Measurements from ENCODE around the gene HYCC2. TPM values are rescaled to one million over a fixed set of nuclear protein-coding genes. Genes with fewer than 3 reads are reported as not detected.
"Not testable (repeated sequence)": the region's sequence is repeated elsewhere in the genome, so short reads cannot be mapped to it uniquely, and the experiment has no call there.

The HYCC2 gene
- total RNA-seq = 10 to 100 TPM; 45.0 to 46.2 TPM
- long read RNA-seq, full-length matches to known transcripts = 10 of 49 reads
- long read RNA-seq, partial matches to known transcripts = 11 of 49 reads
- long read RNA-seq, other reads (novel, unspliced or antisense) = 28 of 49 reads

GRCh38 chr2:201071479-201072200, at the start of gene HYCC2, which contains the start of gene NDUFB3:
TSS of gene HYCC2 (minus strand) at chr2:201071671. CDS start at chr2:201024009, 47,662 bp downstream.
TSS of gene NDUFB3 (plus strand) at chr2:201072001. CDS start at chr2:201078883, 6,882 bp downstream.
- intact Hi-C loops (cut with DNase I, micrococcal nuclease) = no loop called here
- peak; percentile 96 for ATAC-seq
- DNase-seq = peak; percentile 92

GRCh38 chr2:201118961-201119854, 47.7 kb upstream of the HYCC2 start:
- DNase-seq = no peak
- peak; percentile 20 for ATAC-seq
- intact Hi-C loops (cut with DNase I, micrococcal nuclease) = loop anchor here in 1 of 2 donors (5.0 kb wide), 1 partner anchor 38 kb away; no protein-coding TSS in a partner anchor

- peak; percentile 92 to 94 for DNase-seq
- intact Hi-C loops (cut with DNase I, micrococcal nuclease) = loop anchor here in 1 of 2 donors (5.0 kb wide), 1 partner anchor 39 kb away; no protein-coding TSS in a partner anchor
- ATAC-seq = peak; percentile 51
These were observed 46.9 kb upstream of the HYCC2 start for GRCh38 chr2:201118121-201118960.

GRCh38 chr2:201117735-201118094, 46.2 kb upstream of the HYCC2 start:
- intact Hi-C loops (cut with DNase I, micrococcal nuclease) = loop anchor here in 1 of 2 donors (5.0 kb wide), 1 partner anchor 40 kb away; no protein-coding TSS in a partner anchor
- not testable (repeated sequence) for ATAC-seq

GRCh38 chr2:201116959-201117734, 45.7 kb upstream of the HYCC2 start:
- ATAC-seq (peak; percentile 40), DNase-seq (peak; percentile 66 to 70)
- intact Hi-C loops (cut with DNase I, micrococcal nuclease) = loop anchor here in 1 of 2 donors (5.0 kb wide), 1 partner anchor 40 kb away; no protein-coding TSS in a partner anchor

More at GRCh38 chr2:201117735-201118094, 46.2 kb upstream of the HYCC2 start:
- DNase-seq = not testable (repeated sequence)

- ATAC-seq (peak; percentile 72), DNase-seq (peak; percentile 79 to 81)
- intact Hi-C loops (cut with DNase I, micrococcal nuclease) = loop anchor here in 1 of 2 donors (5.0 kb wide), 1 partner anchor 41 kb away; no protein-coding TSS in a partner anchor
These were observed 44.9 kb upstream of the HYCC2 start, which contains the start of gene CFLAR for GRCh38 chr2:201116115-201116958. TSS of gene CFLAR (plus strand) at chr2:201116164. CDS start at chr2:201129866, 13,702 bp downstream.

- no peak for DNase-seq
- no peak for ATAC-seq
- intact Hi-C loops (cut with DNase I, micrococcal nuclease) = loop anchor here in 1 of 2 donors (5.0 kb wide), 1 partner anchor 42 kb away; no protein-coding TSS in a partner anchor
These were observed 43.4 kb upstream of the HYCC2 start for GRCh38 chr2:201114846-201115245.

- no peak for ATAC-seq
These were observed 42.9 kb upstream of the HYCC2 start for GRCh38 chr2:201114350-201114749.

GRCh38 chr2:201111096-201111495, 39.6 kb upstream of the HYCC2 start:
- intact Hi-C loops (cut with DNase I, micrococcal nuclease) = no loop called here
- no peak for DNase-seq
- no peak for ATAC-seq

More at GRCh38 chr2:201114350-201114749, 42.9 kb upstream of the HYCC2 start:
- intact Hi-C loops (cut with DNase I, micrococcal nuclease) = no loop called here
- DNase-seq = no peak

- ATAC-seq (no peak), DNase-seq (no peak)
- intact Hi-C loops (cut with DNase I, micrococcal nuclease) = no loop called here
These were observed 39.1 kb upstream of the HYCC2 start for GRCh38 chr2:201110615-201111014.

GRCh38 chr2:201109186-201109585, 37.7 kb upstream of the HYCC2 start:
- DNase-seq (no peak), ATAC-seq (no peak)
- intact Hi-C loops (cut with DNase I, micrococcal nuclease) = no loop called here

- DNase-seq (no peak), ATAC-seq (no peak)
- intact Hi-C loops (cut with DNase I, micrococcal nuclease) = no loop called here
These were observed 36.9 kb upstream of the HYCC2 start for GRCh38 chr2:201108341-201108740.

GRCh38 chr2:201107624-201108023, 36.2 kb upstream of the HYCC2 start:
- intact Hi-C loops (cut with DNase I, micrococcal nuclease) = no loop called here
- no peak for DNase-seq
- ATAC-seq = no peak

GRCh38 chr2:201105759-201106158, 34.3 kb upstream of the HYCC2 start:
- DNase-seq (no peak), ATAC-seq (no peak)
- intact Hi-C loops (cut with DNase I, micrococcal nuclease) = no loop called here

GRCh38 chr2:201100497-201100896, 29.0 kb upstream of the HYCC2 start:
- ATAC-seq = no peak
- no peak for DNase-seq
- intact Hi-C loops (cut with DNase I, micrococcal nuclease) = no loop called here

- ATAC-seq (no peak), DNase-seq (no peak)
- intact Hi-C loops (cut with DNase I, micrococcal nuclease) = no loop called here
These were observed 22.1 kb upstream of the HYCC2 start for GRCh38 chr2:201093573-201093972.
